GM12891 (cell line): ENCODE results near the gene CATSPERB.

Experiments used
- DNase-seq: peaks from one replicate; pipeline ENCODE4 v3.0.0; 2011; ENCODE audit warnings: low spot score; ENCODE audit not compliant: insufficient read length
- FAIRE-seq: peaks from 2 replicates; lab custom pipeline; 2011; peaks lifted over from hg19 to GRCh38; lab: Jason Lieb, UNC
- PAX5 ChIP-seq: IDR thresholded peaks from 2 replicates; pipeline ENCODE4 v1.6.1; 2011; ENCODE audit warnings: low read length, moderate library complexity, mild to moderate bottlenecking; ENCODE audit not compliant: insufficient read depth, severe bottlenecking
- POLR2A ChIP-seq: IDR thresholded peaks from 2 replicates; pipeline ENCODE4 v1.6.1; 2011; ENCODE audit warnings: low read depth, low read length, control low read depth
- POLR2AphosphoS5 ChIP-seq: IDR thresholded peaks from 2 replicates; pipeline ENCODE4 v1.6.1; 2011; ENCODE audit warnings: low read depth, low read length, control low read depth
- POU2F2 ChIP-seq: IDR thresholded peaks from 2 replicates; pipeline ENCODE4 v1.6.1; 2011; ENCODE audit warnings: low read depth, mild to moderate bottlenecking, control low read depth, low read length, moderate library complexity
- SPI1 ChIP-seq: IDR thresholded peaks from 2 replicates; pipeline ENCODE4 v1.6.1; 2011; ENCODE audit warnings: low read depth, low read length, control low read depth
- TAF1 ChIP-seq: IDR thresholded peaks from 2 replicates; pipeline ENCODE4 v1.6.1; 2011; ENCODE audit warnings: low read depth, low read length, control low read depth

The CATSPERB gene

DNA sequence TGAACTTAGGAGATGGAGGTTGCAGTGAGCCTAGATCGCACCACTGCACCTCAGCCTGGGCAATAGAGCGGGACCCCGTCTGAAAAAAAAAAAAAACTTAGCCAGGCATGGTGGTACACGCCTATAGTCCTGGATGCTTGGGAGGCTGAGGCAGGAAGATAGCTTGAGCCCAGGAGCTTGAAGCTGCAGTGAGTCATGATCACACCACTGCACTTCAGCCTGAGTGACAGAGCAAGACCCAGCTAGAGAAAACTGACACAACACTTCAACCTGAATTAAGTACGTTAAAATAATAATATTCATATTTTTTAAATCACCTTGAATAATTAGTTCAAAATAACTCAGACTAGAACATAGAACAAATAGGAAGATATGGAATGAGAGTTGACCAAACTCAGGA is 5.7 kb upstream of the CATSPERB start:
- no peak for DNase-seq
- no peak for FAIRE-seq
- TF ChIP-seq POU2F2, result no peak
- no peak for TF ChIP-seq SPI1
- TF ChIP-seq PAX5, result no peak
- no peak for TF ChIP-seq TAF1
- no peak for TF ChIP-seq POLR2AphosphoS5
- TF ChIP-seq POLR2A, result no peak

DNA sequence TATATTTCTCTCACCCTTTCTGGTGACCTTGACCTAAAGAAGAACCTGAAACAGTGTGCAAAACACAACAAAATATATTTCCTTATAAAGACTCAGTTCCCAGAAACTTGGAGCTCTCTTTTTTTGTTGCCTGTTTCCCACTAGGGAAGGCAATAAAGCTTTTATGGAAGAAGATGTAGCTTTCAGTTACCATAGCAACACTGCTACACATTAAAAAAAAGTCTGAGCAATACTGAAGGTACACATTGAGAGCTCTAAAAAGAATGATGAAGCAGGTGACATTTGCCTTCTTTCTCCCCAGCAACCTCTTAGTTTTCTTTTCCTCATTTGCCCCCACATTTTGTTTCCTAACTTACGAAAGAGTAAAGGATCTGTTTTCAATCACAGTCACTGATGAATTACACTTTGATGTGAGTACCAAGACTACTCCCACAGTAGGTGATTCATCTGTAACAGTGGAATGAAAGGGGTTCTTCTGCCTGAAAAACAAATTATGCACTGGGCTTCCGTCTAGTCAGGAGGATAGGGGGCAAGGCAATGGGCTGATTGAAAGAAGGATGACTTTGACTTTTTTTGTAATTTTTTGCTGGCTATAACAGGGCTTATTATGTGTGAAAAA is 1.1 kb upstream of the CATSPERB start:
- FAIRE-seq (no peak), DNase-seq (no peak)
- TF ChIP-seq POU2F2 (no peak), PAX5 (no peak), TAF1 (no peak), SPI1 (no peak), POLR2A (no peak), POLR2AphosphoS5 (no peak)

DNA sequence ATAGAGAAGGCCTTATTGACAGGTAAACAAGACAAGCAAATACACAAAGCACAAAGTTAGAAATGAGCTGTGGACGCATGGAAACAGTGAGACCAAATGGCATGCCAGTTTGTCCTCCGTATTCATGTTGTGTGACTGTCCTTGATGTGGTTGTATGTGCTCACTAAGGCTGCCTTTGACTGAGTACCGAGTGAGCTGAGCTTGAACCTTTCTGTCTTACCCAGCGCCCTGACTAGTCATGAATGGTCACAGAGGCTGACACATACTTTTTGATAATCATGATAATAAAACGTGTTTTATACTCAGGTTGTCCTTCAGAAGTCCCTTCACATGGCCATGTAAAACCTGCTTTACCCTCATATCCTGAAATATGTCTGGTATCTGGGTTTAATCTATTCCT is 553 bp upstream of the CATSPERB start:
- DNase-seq (no peak), FAIRE-seq (no peak)
- TF ChIP-seq POLR2AphosphoS5, result no peak
- no peak for TF ChIP-seq POLR2A
- no peak for TF ChIP-seq PAX5
- no peak for TF ChIP-seq SPI1
- no peak for TF ChIP-seq POU2F2

DNA sequence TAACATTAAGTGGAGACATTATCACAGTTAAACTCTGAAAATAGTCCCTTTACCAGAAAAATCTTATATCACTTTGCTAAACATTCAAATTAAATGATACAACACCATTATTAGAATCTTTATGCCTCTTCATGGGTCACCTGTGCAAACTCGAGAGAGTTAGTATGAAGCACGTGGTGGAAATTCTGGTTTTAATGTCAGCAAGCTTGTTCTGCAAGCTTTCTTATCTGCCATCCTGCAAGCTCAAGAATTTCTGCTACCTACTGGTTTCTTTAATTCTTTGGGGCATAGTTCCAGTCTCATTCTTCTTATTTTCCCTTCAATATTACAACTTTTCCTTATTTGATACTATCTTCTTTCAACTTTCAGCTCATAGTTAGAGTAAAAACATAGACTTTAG is 868 bp downstream of the CATSPERB start:
- TF ChIP-seq TAF1 (no peak), POLR2A (no peak), SPI1 (no peak), POLR2AphosphoS5 (no peak), POU2F2 (no peak), PAX5 (no peak)
- DNase-seq (no peak), FAIRE-seq (no peak)

DNA sequence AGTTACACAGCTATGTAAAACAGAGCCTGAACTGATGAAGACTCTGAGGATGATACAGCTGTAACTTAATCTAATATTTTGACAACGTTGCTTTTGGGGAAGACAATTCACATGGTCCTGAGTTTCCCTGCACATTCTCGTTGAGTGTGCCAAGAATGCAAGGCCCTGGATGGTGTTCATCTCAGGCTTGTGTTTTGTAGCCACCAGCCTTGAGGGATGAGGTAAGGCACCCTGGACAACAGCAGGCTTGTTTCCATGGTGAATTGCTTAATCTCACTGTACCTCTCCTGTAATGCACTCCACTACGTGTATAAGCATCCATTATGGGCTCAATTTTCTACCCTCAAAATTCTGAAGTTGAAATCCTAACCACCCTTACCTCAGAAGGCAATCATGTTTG is 2.1 kb downstream of the CATSPERB start:
- FAIRE-seq (no peak), DNase-seq (no peak)
- TF ChIP-seq POLR2AphosphoS5 (no peak), POLR2A (no peak), PAX5 (no peak), POU2F2 (no peak)

DNA sequence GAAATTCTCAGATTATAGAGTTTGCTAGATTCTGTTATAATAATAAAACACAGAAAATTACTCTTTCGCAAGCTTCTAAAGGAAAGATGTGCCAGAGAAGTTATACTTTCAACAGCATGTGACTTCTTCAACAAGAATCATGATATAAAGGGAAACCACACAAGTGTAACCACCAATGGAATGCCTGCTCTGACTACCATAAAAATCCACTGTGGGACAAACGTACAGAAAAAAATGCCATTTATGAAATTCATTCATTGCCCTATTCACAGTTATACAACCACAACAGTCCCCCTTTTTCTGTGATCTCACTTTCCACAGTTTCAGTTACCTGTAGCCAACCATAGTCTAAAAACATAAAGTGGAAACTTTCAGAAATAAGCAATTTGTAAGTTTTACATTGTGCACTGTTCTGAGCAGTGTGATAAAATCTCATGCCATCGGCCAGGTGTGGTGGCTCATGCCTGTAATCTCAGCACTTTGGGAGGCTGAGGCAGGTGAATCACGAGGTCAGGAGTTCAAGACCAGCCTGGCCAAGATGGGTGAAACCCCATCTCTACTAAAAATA is 3.2 kb downstream of the CATSPERB start:
- DNase-seq, result no peak
- FAIRE-seq, result no peak
- TF ChIP-seq SPI1 (no peak), PAX5 (no peak), POLR2A (no peak), TAF1 (no peak), POLR2AphosphoS5 (no peak), POU2F2 (no peak)

DNA sequence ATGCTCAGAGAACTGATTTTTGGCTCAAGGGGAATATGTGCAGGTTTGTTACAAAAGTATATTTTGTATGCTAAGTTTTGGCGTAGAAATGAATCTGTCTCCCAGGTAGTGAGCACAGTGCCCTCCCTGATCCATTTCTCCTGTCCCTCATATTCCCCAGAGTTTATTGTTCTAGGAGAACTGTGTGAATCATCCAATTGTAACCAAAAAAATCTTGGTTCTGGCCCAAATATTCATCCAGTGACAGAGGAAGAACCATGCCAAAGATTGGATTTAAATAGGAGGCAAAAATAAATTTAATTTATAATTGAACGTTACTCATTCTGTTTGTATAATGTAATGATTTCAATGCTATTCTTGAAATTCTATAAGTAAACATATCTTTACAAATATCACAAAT is 4.8 kb downstream of the CATSPERB start:
- FAIRE-seq (no peak), DNase-seq (no peak)
- TF ChIP-seq POU2F2 (no peak), SPI1 (no peak), TAF1 (no peak), POLR2AphosphoS5 (no peak), PAX5 (no peak), POLR2A (no peak)

DNA sequence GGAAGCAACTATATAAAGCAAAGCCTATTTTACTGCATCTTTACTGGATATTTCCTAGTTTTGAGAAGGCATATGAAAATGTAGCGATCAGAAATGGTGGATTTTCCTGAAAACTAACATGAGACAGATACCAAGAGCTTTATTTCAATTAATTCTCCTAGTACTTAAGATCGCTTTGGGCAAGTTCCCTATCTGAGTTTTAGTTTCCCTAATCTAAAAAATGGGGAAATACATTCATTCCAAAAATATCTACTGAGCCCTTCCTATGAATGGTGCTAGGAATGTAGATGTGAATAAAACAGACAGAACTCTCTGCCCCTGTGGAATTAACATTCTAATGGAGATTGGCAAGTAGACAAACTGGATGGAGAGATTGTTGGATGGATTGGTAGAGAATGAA is 8.4 kb downstream of the CATSPERB start:
- no peak for FAIRE-seq
- no peak for TF ChIP-seq POU2F2
- no peak for TF ChIP-seq POLR2A
- TF ChIP-seq POLR2AphosphoS5, result no peak
- no peak for TF ChIP-seq PAX5
- no peak for TF ChIP-seq TAF1
- no peak for TF ChIP-seq SPI1

DNA sequence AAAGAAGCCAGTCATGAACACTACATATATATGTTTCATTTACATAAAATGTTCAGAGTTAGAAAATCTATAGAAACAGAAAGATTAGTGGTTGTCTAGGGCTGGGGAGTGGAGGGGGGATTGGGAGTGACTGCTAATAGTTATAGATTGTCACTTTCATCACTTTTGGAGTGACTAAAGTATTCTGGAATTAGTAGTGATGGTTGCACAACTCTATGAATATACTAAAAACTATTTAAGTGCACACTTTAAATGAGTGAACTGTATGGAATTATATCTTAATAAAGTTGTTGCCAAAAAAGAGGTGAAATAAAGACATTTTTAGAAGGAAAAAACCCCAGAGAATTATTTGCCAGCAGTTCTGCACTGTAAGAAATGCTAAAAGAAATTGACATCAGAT is 9.5 kb downstream of the CATSPERB start:
- no peak for TF ChIP-seq SPI1
- TF ChIP-seq TAF1, result no peak
- TF ChIP-seq POLR2A, result no peak
- no peak for TF ChIP-seq POU2F2
- TF ChIP-seq POLR2AphosphoS5, result no peak
- no peak for TF ChIP-seq PAX5
- FAIRE-seq (no peak), DNase-seq (no peak)

More for the DNA sequence above, 8.4 kb downstream of the CATSPERB start:
- DNase-seq, result no peak

DNA sequence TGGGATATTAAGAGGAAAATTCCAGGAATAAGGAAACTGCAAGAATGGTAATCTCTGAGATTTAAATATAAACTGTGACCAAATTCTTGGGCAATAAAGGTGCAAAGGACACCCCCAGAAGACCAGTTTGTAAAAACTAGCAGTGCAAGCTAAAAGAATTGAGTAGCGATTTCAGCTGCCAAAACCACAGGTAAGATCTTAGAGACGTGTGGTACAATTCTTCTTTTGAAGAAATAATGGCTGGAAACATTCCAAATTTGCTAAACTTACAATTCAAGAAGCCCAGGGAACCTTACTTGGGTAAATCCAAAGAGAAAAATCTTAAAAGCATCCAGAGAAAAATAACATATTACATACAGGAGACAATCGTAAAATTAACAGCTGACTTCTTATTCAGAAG is 12.0 kb downstream of the CATSPERB start:
- DNase-seq (no peak), FAIRE-seq (no peak)
- TF ChIP-seq PAX5 (no peak), TAF1 (no peak)

DNA sequence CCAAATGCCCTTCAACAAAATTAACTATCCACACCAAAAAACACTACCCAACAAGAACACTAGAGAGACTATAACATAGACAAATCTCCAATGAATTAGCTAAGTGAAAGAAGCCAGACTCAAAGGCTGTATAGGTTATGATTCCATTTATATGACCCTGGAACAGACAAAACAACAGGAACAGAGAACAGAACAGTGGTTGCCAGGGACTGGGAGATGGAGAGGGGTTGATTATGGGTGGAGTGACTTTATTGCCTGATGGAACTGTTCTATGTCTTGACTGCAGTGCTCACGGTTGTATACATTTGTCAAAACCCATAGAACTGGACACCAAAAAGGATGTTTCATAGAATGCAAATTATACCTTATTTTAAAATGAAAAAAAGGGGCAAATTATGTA is 14.9 kb downstream of the CATSPERB start:
- DNase-seq (no peak), FAIRE-seq (no peak)
- TF ChIP-seq POLR2AphosphoS5 (no peak), POU2F2 (no peak), SPI1 (no peak), PAX5 (no peak), POLR2A (no peak), TAF1 (no peak)
